HG03066 (cell line): ENCODE data around the gene BCL11A.
"Not testable (repeated sequence)": the region's sequence is repeated elsewhere in the genome, so short reads cannot be mapped to it uniquely, and the experiment has no call there.

ENCODE experiments used
- ATAC-seq: cut with Tn5 transposase; IDR thresholded peaks from one replicate; pipeline ENCODE4 v1.9.1; 2021; ENCODE audit warnings: low read depth; ENCODE audit not compliant: unreplicated experiment

Gene BCL11A

DNA sequence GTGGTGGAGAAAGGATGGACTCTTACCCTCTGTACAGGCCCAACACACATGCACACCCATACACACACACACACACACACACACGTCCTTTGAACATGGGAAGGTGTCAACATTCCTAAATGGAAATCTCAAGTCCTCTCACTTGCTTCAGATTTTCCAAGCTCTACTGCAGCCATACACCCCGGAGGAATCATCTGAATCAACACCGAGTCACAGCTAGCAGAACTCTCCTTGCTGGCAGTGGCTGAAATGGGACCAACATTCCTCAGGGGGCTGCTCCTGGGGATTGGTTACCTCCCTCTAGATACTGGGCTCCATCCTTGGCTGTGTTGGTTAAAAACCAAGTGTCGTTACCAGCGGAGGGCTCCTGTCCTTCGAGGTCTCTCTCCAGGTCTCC, 112.7 kb downstream of the BCL11A start:
- ATAC-seq, result no peak

- ATAC-seq, result no peak
Observed at GRCh38 chr2:60440079-60440766, 113.2 kb downstream of the BCL11A start.

- ATAC-seq, result peak; percentile 98
Observed at GRCh38 chr2:60439219-60439974, 114.1 kb downstream of the BCL11A start.

GRCh38 chr2:60438653-60439052, 114.8 kb downstream of the BCL11A start:
- no peak for ATAC-seq

GRCh38 chr2:60438131-60438530, 115.3 kb downstream of the BCL11A start:
- ATAC-seq, result no peak

GRCh38 chr2:60437080-60437696, 116.3 kb downstream of the BCL11A start:
- ATAC-seq, result no peak

GRCh38 chr2:60433018-60433596, 120.3 kb downstream of the BCL11A start:
- no peak for ATAC-seq

DNA sequence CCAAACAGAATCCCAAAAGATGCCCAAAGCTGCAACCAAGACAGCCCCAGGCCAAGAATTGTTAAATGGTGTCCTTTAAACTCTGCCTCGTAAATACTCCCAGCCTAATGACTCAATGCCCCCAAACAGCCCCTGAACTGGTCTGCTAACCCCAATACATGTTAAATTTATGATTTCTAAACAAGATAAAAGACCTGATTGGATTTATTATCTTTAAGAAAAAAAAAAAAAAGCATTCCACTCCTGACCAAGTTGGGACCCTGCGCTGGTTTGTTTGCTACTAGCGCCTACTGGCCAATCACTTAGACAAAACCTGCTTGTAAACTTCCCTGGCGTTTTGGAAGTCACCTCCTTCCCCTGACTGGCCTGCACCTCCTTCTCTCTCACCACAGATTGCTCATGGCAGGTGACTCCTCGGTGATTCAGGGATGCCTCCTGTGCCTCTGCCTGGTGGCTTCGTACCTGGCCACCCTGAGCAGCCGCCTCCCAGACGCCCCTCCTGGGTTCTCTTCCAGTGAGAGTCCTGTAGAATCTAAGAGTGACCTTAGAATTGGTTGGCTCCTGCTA, 121.3 kb downstream of the BCL11A start:
- no peak for ATAC-seq

- ATAC-seq, result no peak
Observed at GRCh38 chr2:60429681-60430080, 123.8 kb downstream of the BCL11A start.

DNA sequence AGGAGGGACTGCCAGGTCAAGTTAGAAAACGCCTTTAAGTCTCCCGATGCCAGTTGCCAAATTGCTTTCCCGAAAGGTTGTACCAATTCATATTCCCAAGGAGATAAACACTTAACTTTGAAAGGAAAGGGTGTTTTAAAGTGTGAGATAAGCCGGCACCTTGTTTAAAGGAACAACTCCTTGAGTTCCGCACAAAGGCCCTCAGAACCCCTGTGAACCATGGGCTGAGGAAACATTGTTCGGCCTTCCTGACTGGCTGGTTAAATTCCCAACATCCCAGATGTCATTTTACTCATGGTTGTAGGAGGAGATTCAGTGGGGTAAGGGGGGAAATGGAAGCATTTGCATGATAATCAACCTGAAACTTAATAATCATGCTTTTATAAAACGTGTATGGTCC, 126.6 kb downstream of the BCL11A start:
- ATAC-seq, result no peak

- no peak for ATAC-seq
Observed at GRCh38 chr2:60426341-60426740, 127.1 kb downstream of the BCL11A start.

DNA sequence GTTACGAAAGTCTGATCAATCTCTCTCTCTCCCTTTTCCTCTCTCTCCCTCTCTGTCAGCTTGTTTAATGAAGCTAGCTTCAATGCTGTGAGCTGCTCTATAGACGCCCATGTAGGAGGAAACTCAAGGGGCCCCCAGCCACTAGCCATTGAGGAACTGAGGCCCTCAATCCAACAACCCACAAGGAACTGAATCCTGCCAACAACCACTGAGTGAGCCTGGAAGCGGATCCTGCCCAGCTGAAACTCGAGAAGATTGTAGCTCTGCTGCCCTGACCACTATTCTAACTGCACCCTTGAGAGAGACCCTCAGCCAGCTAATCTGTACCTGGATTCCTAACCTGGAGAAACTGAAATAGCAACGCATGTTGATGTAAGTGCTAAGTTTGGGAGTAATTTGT, 129.2 kb downstream of the BCL11A start:
- no peak for ATAC-seq

- ATAC-seq, result no peak
Observed at GRCh38 chr2:60423505-60423904, 129.9 kb downstream of the BCL11A start.

- ATAC-seq, result no peak
Observed at GRCh38 chr2:60422826-60423483, 130.5 kb downstream of the BCL11A start.

- ATAC-seq, result not testable (repeated sequence)
Observed at GRCh38 chr2:60417210-60417609, 136.2 kb downstream of the BCL11A start.

DNA sequence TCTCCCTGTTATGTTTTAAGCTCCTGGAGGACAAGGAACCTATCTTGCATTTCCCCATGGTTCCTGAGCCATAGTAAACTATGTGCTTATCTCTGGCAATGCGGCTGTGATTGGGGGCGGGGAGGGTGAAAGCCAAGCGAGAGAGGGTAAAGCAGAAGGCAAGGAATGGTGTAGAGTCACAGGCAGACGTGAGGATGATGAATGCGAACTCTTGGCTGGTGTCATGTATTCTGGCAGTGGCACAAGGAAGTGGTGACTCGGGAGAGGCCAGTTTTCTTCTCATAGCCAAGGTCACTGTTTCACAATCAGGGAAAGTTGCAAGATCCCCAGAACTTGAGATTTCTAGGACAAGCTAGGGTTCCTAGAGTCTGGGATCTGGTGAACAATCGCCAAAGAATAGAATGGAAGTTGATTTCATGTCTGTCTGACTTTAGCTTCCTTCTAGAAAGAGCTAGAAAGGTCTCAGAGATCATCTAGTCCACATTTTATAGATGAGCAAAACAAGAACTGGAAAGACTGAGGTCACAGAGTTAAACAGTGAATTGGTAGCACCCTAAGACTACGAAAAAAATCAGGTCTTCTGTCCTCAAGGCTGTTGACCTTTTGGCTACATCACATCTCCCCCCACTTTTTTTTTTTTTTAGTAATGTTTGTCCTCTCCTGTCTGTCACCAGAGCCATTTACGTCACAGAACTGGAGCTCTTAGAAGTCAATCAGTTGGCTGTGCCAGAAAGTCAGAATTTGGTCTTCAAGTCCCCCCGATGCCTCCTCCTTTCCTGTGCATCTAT, 137.0 kb downstream of the BCL11A start:
- no peak for ATAC-seq

DNA sequence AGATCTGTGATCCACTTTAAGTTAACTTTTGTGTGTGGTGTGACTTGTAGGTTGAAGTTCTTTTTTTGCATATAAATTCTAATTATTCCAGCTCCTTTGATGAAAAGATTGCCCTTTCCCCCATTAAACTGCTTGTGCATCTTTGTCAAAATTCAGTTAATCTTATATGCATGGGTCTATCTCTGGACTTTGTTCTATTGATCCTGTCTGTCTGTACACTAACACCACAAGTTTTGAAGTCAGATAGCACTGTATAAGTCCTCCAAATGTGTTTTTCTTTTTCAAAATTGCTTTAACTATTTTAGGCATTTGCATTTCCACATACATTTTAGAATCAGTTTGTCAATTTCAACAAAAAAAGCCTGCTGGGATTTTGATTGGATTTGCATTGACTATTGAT, 137.6 kb downstream of the BCL11A start:
- ATAC-seq, result no peak

GRCh38 chr2:60414495-60415138, 138.8 kb downstream of the BCL11A start:
- ATAC-seq, result no peak

DNA sequence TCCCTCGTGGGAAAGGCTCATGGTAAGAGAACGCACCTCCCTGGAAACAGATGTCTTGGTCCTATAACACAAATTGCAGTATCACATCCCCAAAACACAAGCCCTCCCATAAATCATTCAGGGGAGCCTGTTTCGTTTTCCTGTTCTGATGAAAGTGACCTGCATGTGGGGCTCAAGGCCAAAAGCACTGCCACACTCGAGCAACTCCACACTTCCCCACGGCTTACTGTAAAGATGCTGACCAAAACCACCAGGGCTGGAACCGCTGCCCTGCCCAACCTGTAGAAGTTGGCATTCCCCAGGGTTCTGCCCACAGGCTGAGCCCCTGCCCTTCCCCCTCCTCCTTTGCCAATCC, 139.7 kb downstream of the BCL11A start:
- peak; percentile 91 for ATAC-seq
